Fibroblast of lung (primary cell): Measurements from ENCODE around the gene OR5H14. TPM values are rescaled to one million over a fixed set of nuclear protein-coding genes. Genes with fewer than 3 reads are reported as not detected.
"Not testable (repeated sequence)": the region's sequence is repeated elsewhere in the genome, so short reads cannot be mapped to it uniquely, and the experiment has no call there.

ENCODE experiments used
- DNase-seq, 2 donors: peaks; one replicate each; pipeline versions ENCODE4 v3.0.0 to v3.0.0-alpha.2; 2010; ENCODE audit warnings: low read depth in 2 of 2
- H2AFZ ChIP-seq: 2 replicates; pipeline ENCODE4 v1.5.1; 2012; ENCODE audit warnings: low read length, control low read depth, inconsistent platforms
- H3K27ac ChIP-seq: 2 replicates; pipeline ENCODE4 v1.5.1; 2011; ENCODE audit warnings: low read length, control low read depth; ENCODE audit not compliant: insufficient read depth
- H3K27me3 ChIP-seq: 2 replicates; pipeline ENCODE4 v1.5.1; 2011; ENCODE audit warnings: mild to moderate bottlenecking, low read length; ENCODE audit not compliant: control insufficient read depth, insufficient read depth
- H3K36me3 ChIP-seq: 2 replicates; pipeline ENCODE4 v1.5.1; 2011; ENCODE audit warnings: low read length; ENCODE audit not compliant: control insufficient read depth, insufficient read depth
- H3K4me1 ChIP-seq: 2 replicates; pipeline ENCODE4 v1.5.1; 2011; ENCODE audit warnings: low read length; ENCODE audit not compliant: control insufficient read depth, insufficient read depth; ENCODE audit errors: extremely low read depth
- H3K4me2 ChIP-seq: 2 replicates; pipeline ENCODE4 v1.5.1; 2011; ENCODE audit warnings: low read length, control low read depth; ENCODE audit not compliant: insufficient read depth; ENCODE audit errors: extremely low read depth
- H3K4me3 ChIP-seq, 4 experiments: fragments of 200-600 bp in 1 of 4; sonication (generic) in 1 of 4; replicated peaks in 1 of 4; 2 replicates each; pipeline ENCODE4 v1.5.1; 2011 to 2016; ENCODE audit warnings: low read length in 4 of 4, low read depth in 3 of 4, mild to moderate bottlenecking in 3 of 4, control low read depth in 2 of 4, inconsistent platforms in 1 of 4, mixed read lengths in 1 of 4; ENCODE audit not compliant: insufficient read depth in 1 of 4; ENCODE audit errors: control extremely low read depth in 1 of 4
- H3K79me2 ChIP-seq: 2 replicates; pipeline ENCODE4 v1.5.1; 2012; ENCODE audit warnings: mild to moderate bottlenecking, low read length, inconsistent platforms; ENCODE audit not compliant: control insufficient read depth, insufficient read depth
- H3K9ac ChIP-seq: 2 replicates; pipeline ENCODE4 v1.5.1; 2011; ENCODE audit warnings: mild to moderate bottlenecking, low read length, control low read depth; ENCODE audit not compliant: insufficient read depth
- H3K9me3 ChIP-seq: 2 replicates; pipeline ENCODE4 v1.5.1; 2012; ENCODE audit warnings: low read depth, low read length; ENCODE audit not compliant: control insufficient read depth, insufficient read depth
- H4K20me1 ChIP-seq: 2 replicates; pipeline ENCODE4 v1.5.1; 2011; ENCODE audit warnings: low read length; ENCODE audit not compliant: control insufficient read depth, insufficient read depth; ENCODE audit errors: extremely low read depth
- EZH2 ChIP-seq: IDR thresholded peaks from 2 replicates; pipeline ENCODE4 v1.5.1; 2012; ENCODE audit warnings: low read length, control low read depth, mild to moderate bottlenecking; ENCODE audit errors: missing control alignments
- polyA plus RNA-seq, 2 donors: library from polyadenylated mRNA; depleted of rRNA in 1 of 2; stranded (reverse) in 1 of 2; unstranded in 1 of 2; fragments of >200 nt; gene quantifications; 2 replicates each; pipeline ENCODE4 v1.2.1, GENCODE V29; 2011 to 2012; ENCODE audit warnings: missing spikeins in 1 of 2
- total RNA-seq: library from RNA; depleted of rRNA; stranded (reverse); fragments of >200 nt; gene quantifications from 2 replicates; pipeline ENCODE4 v1.2.1, GENCODE V29; 2014
- TF ChIP-seq, protein P1 (sequence below), 2 donors: IDR thresholded peaks in 1 of 2; conservative IDR thresholded peaks in 1 of 2; 1 replicate in 1 of 2; 2 replicates in 1 of 2; pipeline ENCODE4 v1.5.1; 2011 to 2012; ENCODE audit warnings: low read length in 2 of 2, control low read depth in 1 of 2, inconsistent platforms in 1 of 2, low read depth in 1 of 2, mild to moderate bottlenecking in 1 of 2

Gene OR5H14
- total and polyA plus RNA-seq, 2 donors (not counting 1 experiment from before 2014, with no cell fraction given), result not detected

DNA sequence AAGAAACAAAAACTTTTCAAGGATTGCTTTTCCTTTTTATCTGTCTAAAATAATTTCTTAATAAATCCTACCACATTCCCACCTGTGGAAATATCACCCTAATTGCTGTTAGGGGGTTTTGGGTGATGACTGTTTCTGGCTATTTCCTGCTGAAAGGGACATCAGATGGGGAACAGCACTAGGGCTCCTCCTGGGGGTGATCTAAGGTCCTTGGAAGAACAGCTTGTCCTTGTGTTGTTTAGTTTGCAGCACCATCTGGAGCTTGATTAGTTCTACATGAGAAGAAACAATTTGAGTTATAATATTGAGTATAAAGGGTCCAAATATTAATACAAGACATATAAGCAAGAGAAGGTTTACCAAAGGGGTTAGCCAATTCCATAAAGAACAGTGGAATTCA lies 37.9 kb downstream of the OR5H14 start:
- H3K4me3 ChIP-seq, result no peak overlapping the region
- no peak for TF ChIP-seq EZH2
- TF ChIP-seq, protein P1, sequence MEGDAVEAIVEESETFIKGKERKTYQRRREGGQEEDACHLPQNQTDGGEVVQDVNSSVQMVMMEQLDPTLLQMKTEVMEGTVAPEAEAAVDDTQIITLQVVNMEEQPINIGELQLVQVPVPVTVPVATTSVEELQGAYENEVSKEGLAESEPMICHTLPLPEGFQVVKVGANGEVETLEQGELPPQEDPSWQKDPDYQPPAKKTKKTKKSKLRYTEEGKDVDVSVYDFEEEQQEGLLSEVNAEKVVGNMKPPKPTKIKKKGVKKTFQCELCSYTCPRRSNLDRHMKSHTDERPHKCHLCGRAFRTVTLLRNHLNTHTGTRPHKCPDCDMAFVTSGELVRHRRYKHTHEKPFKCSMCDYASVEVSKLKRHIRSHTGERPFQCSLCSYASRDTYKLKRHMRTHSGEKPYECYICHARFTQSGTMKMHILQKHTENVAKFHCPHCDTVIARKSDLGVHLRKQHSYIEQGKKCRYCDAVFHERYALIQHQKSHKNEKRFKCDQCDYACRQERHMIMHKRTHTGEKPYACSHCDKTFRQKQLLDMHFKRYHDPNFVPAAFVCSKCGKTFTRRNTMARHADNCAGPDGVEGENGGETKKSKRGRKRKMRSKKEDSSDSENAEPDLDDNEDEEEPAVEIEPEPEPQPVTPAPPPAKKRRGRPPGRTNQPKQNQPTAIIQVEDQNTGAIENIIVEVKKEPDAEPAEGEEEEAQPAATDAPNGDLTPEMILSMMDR (conservative IDR thresholded peaks at IDR 0.05 in 1 of 2, IDR thresholded peaks at IDR 0.05 in 1 of 2; ENCODE audit: low read depth in 1 of 2, low read length in 2 of 2), result no peak
- no peak for DNase-seq
- H3K4me2 ChIP-seq, result no peak overlapping the region
- no peaks in the 10 kb centered on the region for H3K9me3 ChIP-seq
- H3K36me3 ChIP-seq, result no peaks in the 10 kb centered on the region
- H2AFZ ChIP-seq, result no peak overlapping the region
- no peak overlapping the region for H3K27ac ChIP-seq
- H4K20me1 ChIP-seq, result no peaks in the 10 kb centered on the region
- no peaks in the 10 kb centered on the region for H3K4me1 ChIP-seq
- no peaks in the 10 kb centered on the region for H3K27me3 ChIP-seq
- no peak overlapping the region for H3K9ac ChIP-seq
- H3K79me2 ChIP-seq, result no peaks in the 10 kb centered on the region

- Histone ChIP-seq H2AFZ (no peak overlapping the region), H3K79me2 (no peaks in the 10 kb centered on the region), H3K36me3 (no peaks in the 10 kb centered on the region), H3K9me3 (no peaks in the 10 kb centered on the region), H3K9ac (no peak overlapping the region), H3K27me3 (no peaks in the 10 kb centered on the region), H3K4me1 (no peaks in the 10 kb centered on the region), H4K20me1 (no peaks in the 10 kb centered on the region), H3K27ac (no peak overlapping the region), H3K4me3 (no peak overlapping the region), H3K4me2 (no peak overlapping the region)
- TF ChIP-seq, protein P1 (conservative IDR thresholded peaks at IDR 0.05 in 1 of 2, IDR thresholded peaks at IDR 0.05 in 1 of 2; ENCODE audit: low read depth in 1 of 2, low read length in 2 of 2), result no peak
- TF ChIP-seq EZH2, result no peak
- no peak for DNase-seq
Measured at GRCh38 chr3:98188545-98188944, 41.3 kb downstream of the OR5H14 start.

DNA sequence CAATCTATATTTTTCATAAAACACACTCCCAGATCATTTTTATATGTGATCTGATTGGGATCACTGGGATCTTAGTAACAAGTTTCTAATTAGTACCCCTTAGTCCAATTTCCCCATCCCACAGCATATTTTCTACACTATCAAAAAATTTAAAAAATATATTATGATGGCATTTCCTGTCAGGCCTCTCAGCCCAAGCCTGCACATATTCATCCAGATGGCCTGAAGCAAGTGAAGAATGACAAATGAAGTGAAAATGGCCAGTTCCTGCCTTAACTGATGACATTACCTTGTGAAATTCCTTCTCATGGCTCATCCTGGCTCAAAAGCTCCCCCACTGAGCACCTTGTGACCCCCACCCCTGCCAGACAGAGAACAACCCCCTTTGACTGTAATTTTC lies 43.6 kb downstream of the OR5H14 start:
- H3K27ac ChIP-seq, H3K4me1 ChIP-seq, H4K20me1 ChIP-seq, DNase-seq, H3K9me3 ChIP-seq, H3K9ac ChIP-seq, H3K27me3 ChIP-seq, H3K4me3 ChIP-seq, H3K4me2 ChIP-seq, H3K36me3 ChIP-seq, H2AFZ ChIP-seq, H3K79me2 ChIP-seq: not testable (repeated sequence)

DNA sequence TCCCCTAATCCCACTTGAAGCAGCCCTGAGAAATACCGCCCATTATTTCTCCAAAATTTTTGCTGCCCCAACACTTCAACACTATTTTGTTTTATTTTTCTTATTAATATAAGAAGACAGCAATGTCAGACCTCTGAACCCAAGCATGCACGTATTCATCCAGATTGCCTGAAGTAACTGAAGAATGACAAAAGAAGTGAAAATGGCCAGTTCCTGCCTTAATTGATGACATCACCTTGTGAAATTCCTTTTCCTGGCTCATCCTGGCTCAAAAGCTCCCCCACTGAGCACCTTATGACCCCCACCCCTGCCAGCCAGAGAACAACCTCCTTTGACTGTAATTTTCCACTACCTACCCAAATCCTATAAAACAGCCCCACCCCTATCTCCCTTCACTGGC lies 49.0 kb downstream of the OR5H14 start:
- not testable (repeated sequence) for H2AFZ ChIP-seq, H3K4me3 ChIP-seq, H3K9me3 ChIP-seq, H3K27me3 ChIP-seq, H3K4me2 ChIP-seq, H3K27ac ChIP-seq, H3K9ac ChIP-seq, H3K4me1 ChIP-seq, H4K20me1 ChIP-seq, H3K36me3 ChIP-seq, H3K79me2 ChIP-seq, DNase-seq
